Stimulated activated effector memory CD8-positive, alpha-beta T cell treated with anti-CD3 and anti-CD28 coated beads, Interleukin-12 subunit alpha, Interleukin-12 subunit beta, amount 100 ng/mL, for 72 hours (primary cell): ENCODE measurements around the gene CST7.
A peak's percentile ranks its signal among the peaks of the same experiment; 100 is the strongest.
"Not testable (repeated sequence)": the region's sequence is repeated elsewhere in the genome, so short reads cannot be mapped to it uniquely, and the experiment has no call there.

Experiments
- ATAC-seq: fragments of 150-1000 bp; cut with Tn5 transposase; 2 replicates; pipeline ENCODE4 v1.10.0; 2021
- DNase-seq, 2 donors: peaks; one replicate each; pipeline ENCODE4 v3.0.0; 2021 to 2022; ENCODE audit warnings: low spot score in 2 of 2
- H3K27ac Mint-ChIP-seq: one replicate; pipeline ENCODE4 v1.8.0; 2022; ENCODE audit warnings: mild to moderate bottlenecking, mixed read lengths
- H3K36me3 Mint-ChIP-seq: one replicate; pipeline ENCODE4 v1.8.0; 2022; ENCODE audit warnings: mild to moderate bottlenecking, mixed read lengths
- H3K4me1 Mint-ChIP-seq: one replicate; pipeline ENCODE4 v1.8.0; 2022; ENCODE audit warnings: mixed read lengths
- H3K4me3 Mint-ChIP-seq: one replicate; pipeline ENCODE4 v1.8.0; 2022; ENCODE audit warnings: mild to moderate bottlenecking, mixed read lengths
- H3K9me3 Mint-ChIP-seq: one replicate; pipeline ENCODE4 v1.8.0; 2022; ENCODE audit warnings: mixed read lengths

The CST7 gene

GRCh38 chr20:24991897-24992486, 42.9 kb downstream of the CST7 start:
- ATAC-seq, result peak; percentile 17
- Mint-ChIP-seq H3K27ac (peak overlapping the region; percentile 96), H3K9me3 (no peaks in the 10 kb centered on the region), H3K4me1 (peaks cover 61% of the 10 kb centered on the region), H3K36me3 (peaks cover 22% of the 10 kb centered on the region), H3K4me3 (peak overlapping the region; percentile 97)
- DNase-seq, result peak in 1 of 2 donors; percentile 75

- Mint-ChIP-seq H3K36me3 (peaks cover 15% of the 10 kb centered on the region), H3K9me3 (no peaks in the 10 kb centered on the region), H3K4me1 (peaks cover 55% of the 10 kb centered on the region), H3K4me3 (peak within 1 kb of the TSS; percentile 97), H3K27ac (peak within 1 kb of the TSS; percentile 96)
- DNase-seq (peak; percentile 91 to 97), ATAC-seq (peak; percentile 97)
Measured at GRCh38 chr20:24992487-24993205, 43.6 kb downstream of the CST7 start, which contains the start of gene APMAP. Gene APMAP, minus strand, starts transcription at chr20:24992751. Its CDS starts 63 bp downstream, at chr20:24992688.

GRCh38 chr20:24993337-24994185, 44.5 kb downstream of the CST7 start:
- DNase-seq (no peak), ATAC-seq (no peak)
- Mint-ChIP-seq H3K36me3 (peaks cover 9% of the 10 kb centered on the region), H3K9me3 (no peaks in the 10 kb centered on the region), H3K27ac (peak overlapping the region; percentile 96), H3K4me1 (peaks cover 46% of the 10 kb centered on the region), H3K4me3 (peak overlapping the region; percentile 97)

- Mint-ChIP-seq H3K27ac (no peak overlapping the region), H3K4me3 (peak overlapping the region; percentile 31), H3K9me3 (no peaks in the 10 kb centered on the region), H3K36me3 (peaks cover 4% of the 10 kb centered on the region), H3K4me1 (peaks cover 40% of the 10 kb centered on the region)
- no peak for DNase-seq
- ATAC-seq, result no peak
Measured at GRCh38 chr20:24994186-24994465, 45.1 kb downstream of the CST7 start.

- Mint-ChIP-seq H3K27ac (peak overlapping the region; percentile 74), H3K4me3 (peak overlapping the region; percentile 31), H3K36me3 (no peaks in the 10 kb centered on the region), H3K4me1 (peaks cover 34% of the 10 kb centered on the region), H3K9me3 (no peaks in the 10 kb centered on the region)
- ATAC-seq (peak; percentile 50), DNase-seq (peak; percentile 71 to 89)
Measured at GRCh38 chr20:24994470-24995368, 45.6 kb downstream of the CST7 start.

GRCh38 chr20:24995741-24996448, 46.8 kb downstream of the CST7 start:
- no peaks in the 10 kb centered on the region for H3K9me3 Mint-ChIP-seq
- H3K4me1 Mint-ChIP-seq, result peaks cover 30% of the 10 kb centered on the region
- H3K36me3 Mint-ChIP-seq, result peaks cover 4% of the 10 kb centered on the region
- no peak overlapping the region for H3K27ac Mint-ChIP-seq
- DNase-seq (no peak), ATAC-seq (no peak)
- H3K4me3 Mint-ChIP-seq, result no peak overlapping the region

- Mint-ChIP-seq H3K27ac (no peak overlapping the region), H3K4me1 (peaks cover 22% of the 10 kb centered on the region), H3K36me3 (peaks cover 4% of the 10 kb centered on the region), H3K9me3 (no peaks in the 10 kb centered on the region), H3K4me3 (no peak overlapping the region)
- DNase-seq, result no peak
- ATAC-seq, result no peak
Measured at GRCh38 chr20:24996449-24997377, 47.6 kb downstream of the CST7 start.

GRCh38 chr20:24998121-24998520, 49.1 kb downstream of the CST7 start:
- Mint-ChIP-seq H3K36me3 (peaks cover 11% of the 10 kb centered on the region), H3K27ac (no peak overlapping the region), H3K4me3 (no peak overlapping the region), H3K9me3 (no peaks in the 10 kb centered on the region), H3K4me1 (peaks cover 22% of the 10 kb centered on the region)
- ATAC-seq (no peak), DNase-seq (no peak)

- ATAC-seq, result no peak
- Mint-ChIP-seq H3K4me1 (peaks cover 21% of the 10 kb centered on the region), H3K36me3 (peaks cover 14% of the 10 kb centered on the region), H3K27ac (no peak overlapping the region), H3K9me3 (no peaks in the 10 kb centered on the region), H3K4me3 (no peak overlapping the region)
- no peak for DNase-seq
Measured at GRCh38 chr20:24998631-24999445, 49.8 kb downstream of the CST7 start.

- no peak for ATAC-seq
- Mint-ChIP-seq H3K27ac (no peak overlapping the region), H3K4me3 (no peak overlapping the region), H3K4me1 (peaks cover 13% of the 10 kb centered on the region), H3K36me3 (peaks cover 15% of the 10 kb centered on the region), H3K9me3 (no peaks in the 10 kb centered on the region)
- DNase-seq, result no peak
Measured at GRCh38 chr20:24999568-24999967, 50.5 kb downstream of the CST7 start.

GRCh38 chr20:25000268-25000801, 51.3 kb downstream of the CST7 start:
- ATAC-seq, result peak; percentile 42
- no peak overlapping the region for H3K4me3 Mint-ChIP-seq
- no peak for DNase-seq
- H3K4me1 Mint-ChIP-seq, result peaks cover 7% of the 10 kb centered on the region
- peak overlapping the region; percentile 70 for H3K27ac Mint-ChIP-seq
- H3K36me3 Mint-ChIP-seq, result peaks cover 15% of the 10 kb centered on the region
- H3K9me3 Mint-ChIP-seq, result no peaks in the 10 kb centered on the region

- not testable (repeated sequence) for DNase-seq, H3K9me3 Mint-ChIP-seq, H3K4me3 Mint-ChIP-seq, H3K27ac Mint-ChIP-seq, H3K4me1 Mint-ChIP-seq, ATAC-seq
- peaks cover 16% of the 10 kb centered on the region for H3K36me3 Mint-ChIP-seq
Measured at GRCh38 chr20:25001323-25001722, 52.3 kb downstream of the CST7 start.

- Mint-ChIP-seq H3K4me3 (no peak overlapping the region), H3K27ac (no peak overlapping the region)
- DNase-seq, result no peak
Measured at GRCh38 chr20:25003002-25003401, 53.9 kb downstream of the CST7 start.

More at GRCh38 chr20:25003002-25003401, 53.9 kb downstream of the CST7 start:
- H3K4me1 Mint-ChIP-seq, result peaks cover 7% of the 10 kb centered on the region
- H3K9me3 Mint-ChIP-seq, result no peaks in the 10 kb centered on the region
- peaks cover 31% of the 10 kb centered on the region for H3K36me3 Mint-ChIP-seq
- ATAC-seq, result no peak
